ENCODE data around the gene RNF225. TPM values are rescaled to one million over a fixed set of nuclear protein-coding genes. Genes with fewer than 3 reads are reported as not detected.

Gene RNF225
- total and polyA plus RNA-seq, 9 of the 15 experiments (the other 6 are each of a cell fraction or from before 2014, with no cell fraction given), result 0.33 TPM; not detected in 8

- TF ChIP-seq ARID1B (IDR thresholded peaks at IDR 0.05) (0 out of 2 replicates have a peak, but pooled peaks have one; percentile 35), ESRRA (IDR thresholded peaks at IDR 0.05; ENCODE audit: borderline replicate concordance, low read depth) (no peak), ELK1 (CRISPR knock-in tag; IDR thresholded peaks at IDR 0.05) (no peak), IFI16 (CRISPR knock-in tag; IDR thresholded peaks at IDR 0.05) (no peak), HMG20B (CRISPR knock-in tag; IDR thresholded peaks at IDR 0.05) (no peak), KLF6 (CRISPR knock-in tag; IDR thresholded peaks at IDR 0.05; ENCODE audit: borderline replicate concordance) (no peak), RFX7 (CRISPR knock-in tag; IDR thresholded peaks at IDR 0.05) (0 out of 2 replicates have a peak, but pooled peaks have one; percentile 22)
These were observed 15.3 kb upstream of the RNF225 start (continued) for GRCh38 chr19:58380037-58380661.

DNA sequence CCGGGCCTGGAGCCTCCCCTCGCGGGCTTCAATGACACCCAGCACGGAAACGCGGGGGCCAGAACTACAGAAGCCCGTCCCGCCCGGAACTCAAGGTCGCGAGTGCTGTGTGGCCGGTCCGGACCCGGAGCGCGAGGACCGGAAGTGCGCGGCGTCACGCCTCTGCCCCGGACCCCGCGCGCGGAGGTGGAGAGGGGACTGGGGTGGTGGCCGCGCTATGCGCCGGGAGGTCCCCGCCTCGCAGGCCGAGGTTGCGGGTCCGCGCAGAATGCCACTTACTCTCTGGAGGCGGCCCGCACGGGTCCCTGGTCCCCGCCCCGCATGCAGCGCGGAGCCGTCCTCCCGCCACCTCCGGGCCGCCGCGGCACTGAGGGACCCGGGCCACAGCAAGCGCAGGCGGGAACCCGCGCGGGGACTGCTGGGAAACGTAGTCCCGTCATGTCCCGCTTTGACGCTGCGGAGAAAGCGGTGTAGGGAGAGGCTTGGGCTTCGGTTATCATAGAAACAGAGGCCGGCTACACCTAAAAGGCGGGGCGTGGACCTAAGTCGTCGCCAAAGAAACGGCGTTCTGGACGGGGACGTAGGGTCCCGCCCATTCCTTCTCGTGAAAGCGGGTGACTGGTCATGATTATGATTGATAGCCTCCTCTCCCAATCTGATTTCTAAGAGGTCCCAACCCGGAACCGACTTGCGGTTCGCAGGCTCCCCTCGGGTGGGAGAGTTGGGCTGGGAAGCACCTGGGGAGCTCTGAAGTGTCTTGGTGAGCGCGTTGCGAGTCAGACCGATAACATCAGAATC is 14.6 kb upstream of the RNF225 start, which contains the start of gene ZNF837:
Gene ZNF837, minus strand, starts transcription at position 369 of the 798 bp plus-strand sequence. CDS start 11,698 bp downstream, outside the sequence.
- BruUV-seq (replicated peaks), result no TSS peak
- H3K9ac ChIP-seq (ENCODE audit: insufficient read depth in 1 of 2, low read depth in 2 of 2, low read length in 2 of 2), result peak within 1 kb of the TSS; percentile 77 to 93
- no peak for TF ChIP-seq CUX1 (CRISPR knock-in tag; IDR thresholded peaks at IDR 0.05)
- TF ChIP-seq POLR3G (IDR thresholded peaks at IDR 0.05; ENCODE audit: extremely low read depth, insufficient read length, insufficient replicate concordance), result no peak
- TF ChIP-seq ZNF280A (IDR thresholded peaks at IDR 0.05; ENCODE audit: low read depth, partially characterized antibody), result no peak

More for the DNA sequence above, 14.6 kb upstream of the RNF225 start, which contains the start of gene ZNF837:
- in situ Hi-C loops (cut with MboI), result no loop called here
- intact Hi-C loops (cut with micrococcal nuclease), result loop anchor here (1.0 to 2.0 kb wide), 2 partner anchors 18 to 54 kb away; partner anchors contain the start of gene ZNF497
- under 1% methylated on average over 62 of the region's 83 CpGs for WGBS (ENCODE audit: insufficient coverage, low coverage, missing lambda C conversion rate)
- FAIRE-seq (peak; percentile 99), DNase-seq (ENCODE audit: extremely low read depth in 1 of 4, low spot score in 3 of 4) (peak; percentile 89 to 100 (median 94)), ATAC-seq (peak; percentile 93)
- peaks cover 22% of the 10 kb centered on the region for H3K79me2 ChIP-seq (ENCODE audit: control insufficient read depth, insufficient read depth, low read length)
- peaks cover 19 to 47% of the 10 kb centered on the region in 2 experiments for H3K4me1 ChIP-seq (replicated peaks in 1 of 2; ENCODE audit: control insufficient read depth in 2 of 2, insufficient read depth in 2 of 2, low read length in 2 of 2)
- H2AFZ ChIP-seq (ENCODE audit: low read depth, low read length), result peak within 1 kb of the TSS; percentile 88
- peak within 1 kb of the TSS; percentile 61 for H3K4me3 ChIP-seq
- no peaks in the 10 kb centered on the region for H4K20me1 ChIP-seq (replicated peaks; ENCODE audit: control insufficient read depth, insufficient read depth, low read length)
- peak within 1 kb of the TSS; percentile 99 for H3K4me2 ChIP-seq (ENCODE audit: insufficient read depth, low read length)
- ChIA-PET POLR2A (interaction anchor here (0.6 to 1.8 kb wide), 3 partner anchors 18 to 138 kb away, joined by 3 to 13 read pairs (median 4); partner anchors contain the start of gene ZNF497), CTCF (ENCODE audit: low intra/inter-chr PET ratio) (no interaction called here)
- no peaks in the 10 kb centered on the region for H3K36me3 ChIP-seq (ENCODE audit: control insufficient read depth, insufficient read depth, low read length)
- no peaks in the 10 kb centered on the region for H3K9me3 ChIP-seq (replicated peaks; ENCODE audit: control insufficient read depth, insufficient read depth, low read depth, low read length)
- H3K27me3 ChIP-seq (ENCODE audit: control insufficient read depth in 2 of 2, insufficient read depth in 2 of 2, low read length in 2 of 2), result no peaks in the 10 kb centered on the region
- H3K27ac ChIP-seq (ENCODE audit: extremely low read depth, low read depth, low read length), result peak within 1 kb of the TSS; percentile 88
- H3K9me1 ChIP-seq (ENCODE audit: control insufficient read depth, insufficient read depth, low read length), result no peaks in the 10 kb centered on the region
